ENCODE data around the gene CLDN15.
"Not testable (repeated sequence)": the region's sequence is repeated elsewhere in the genome, so short reads cannot be mapped to it uniquely, and the experiment has no call there.

The CLDN15 gene, protein sequence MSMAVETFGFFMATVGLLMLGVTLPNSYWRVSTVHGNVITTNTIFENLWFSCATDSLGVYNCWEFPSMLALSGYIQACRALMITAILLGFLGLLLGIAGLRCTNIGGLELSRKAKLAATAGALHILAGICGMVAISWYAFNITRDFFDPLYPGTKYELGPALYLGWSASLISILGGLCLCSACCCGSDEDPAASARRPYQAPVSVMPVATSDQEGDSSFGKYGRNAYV

DNA sequence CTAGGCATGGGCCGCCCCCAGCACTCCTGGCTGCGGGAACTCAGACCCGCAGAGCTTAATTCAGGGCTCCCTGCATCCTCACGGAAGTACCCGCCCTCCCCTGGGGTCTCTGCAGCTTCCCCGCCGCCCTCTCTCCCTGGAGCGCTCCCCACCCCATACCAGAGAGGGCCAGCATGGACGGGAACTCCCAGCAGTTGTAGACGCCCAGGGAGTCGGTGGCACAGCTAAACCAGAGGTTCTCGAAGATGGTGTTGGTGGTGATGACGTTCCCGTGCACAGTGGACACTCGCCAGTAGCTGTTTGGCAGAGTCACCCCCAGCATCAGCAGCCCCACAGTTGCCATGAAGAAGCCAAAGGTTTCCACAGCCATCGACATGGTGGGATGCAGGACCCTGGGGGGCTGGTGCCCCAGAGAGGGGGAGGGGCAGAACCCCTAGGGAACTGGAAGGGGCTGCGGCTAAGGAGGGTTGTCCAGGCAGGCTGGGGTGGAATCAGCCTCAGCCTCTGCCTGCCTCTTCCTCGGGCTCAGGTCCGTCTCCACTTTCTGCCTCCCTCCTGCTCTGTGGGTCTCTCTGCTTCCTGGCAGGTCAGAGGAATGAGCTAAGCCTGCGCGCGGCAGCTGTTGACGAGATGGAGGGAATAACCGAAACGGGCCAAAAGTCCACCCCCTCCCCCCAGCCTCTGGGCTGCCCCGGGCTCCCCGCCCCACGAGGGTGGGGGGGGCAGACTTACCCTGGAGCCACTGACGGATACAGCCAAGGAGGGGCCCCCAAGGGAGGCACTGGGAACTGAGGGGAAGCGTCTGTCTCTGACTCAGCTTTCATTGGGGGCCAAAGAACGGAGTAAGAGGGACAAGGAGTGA, at the start of gene CLDN15:
Gene CLDN15 (minus strand): TSS at position 597 of the 862 bp plus-strand sequence. CDS start 221 bp downstream, at position 376.
- DNase-seq (ENCODE audit: low read depth in 4 of 4, low spot score in 1 of 4) = no peak

DNA sequence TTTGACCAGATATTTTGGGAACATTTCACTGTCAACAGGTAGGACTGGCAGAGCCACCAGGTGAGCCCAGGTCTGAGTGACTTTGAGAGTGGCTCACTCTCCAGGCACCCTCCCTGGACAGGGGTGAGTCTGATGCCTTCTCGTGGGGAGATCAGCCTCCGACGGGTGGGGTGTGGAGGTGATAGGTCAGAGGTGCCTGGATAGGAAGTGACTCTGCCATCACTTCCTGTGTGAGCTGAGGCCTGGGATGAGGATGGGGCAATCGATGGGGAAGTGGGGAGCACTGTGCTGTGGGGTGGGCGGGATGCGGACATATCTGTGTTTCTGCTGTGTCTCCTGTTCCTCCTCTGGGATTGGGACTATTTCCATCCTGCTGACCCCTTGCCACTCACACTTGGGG, 49.4 kb upstream of the CLDN15 start:
- DNase-seq (ENCODE audit: low read depth in 4 of 4, low spot score in 1 of 4) = no peak

DNA sequence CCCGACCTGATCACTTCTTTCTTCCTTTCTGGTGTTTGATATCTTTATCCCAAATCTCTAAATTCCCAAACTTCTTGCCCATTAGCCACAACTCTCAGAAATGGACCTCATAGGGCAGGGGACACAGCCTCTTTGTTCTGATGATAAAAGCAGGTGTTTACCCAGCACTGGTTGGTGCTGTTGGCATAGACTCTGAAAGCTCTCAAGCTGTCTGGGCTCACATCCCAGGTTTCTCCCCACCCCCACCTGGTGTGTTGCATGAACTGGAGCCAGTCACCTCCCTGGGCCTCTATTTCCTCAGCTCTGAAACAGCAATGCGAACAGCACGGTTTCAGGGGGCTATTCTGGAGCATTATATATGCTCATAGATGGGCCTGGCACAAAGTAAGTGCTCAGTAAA, 48.3 kb upstream of the CLDN15 start:
- not testable (repeated sequence) for DNase-seq (ENCODE audit: low read depth in 4 of 4, low spot score in 1 of 4)

DNA sequence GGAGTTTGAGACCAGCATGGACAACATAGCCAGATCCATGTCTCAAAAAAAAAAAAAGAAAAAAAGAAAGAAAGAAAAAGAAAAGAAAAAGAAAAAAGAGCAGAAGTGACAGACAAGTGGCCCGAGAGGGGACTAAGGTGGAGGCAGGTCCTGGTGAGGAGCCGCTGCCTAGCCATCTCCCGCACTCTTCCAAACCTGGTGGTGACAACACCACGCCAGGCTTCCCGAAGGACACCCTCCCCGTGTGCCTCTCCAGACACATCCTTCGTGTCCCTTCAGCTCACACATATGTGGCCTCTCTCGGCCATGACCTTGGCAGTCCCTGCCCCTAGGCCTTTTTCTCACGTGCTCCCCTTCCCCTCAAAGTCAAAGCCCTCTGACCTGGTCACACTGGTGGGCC, 47.6 kb upstream of the CLDN15 start:
- no peak for DNase-seq (ENCODE audit: low read depth in 4 of 4, low spot score in 1 of 4)

DNA sequence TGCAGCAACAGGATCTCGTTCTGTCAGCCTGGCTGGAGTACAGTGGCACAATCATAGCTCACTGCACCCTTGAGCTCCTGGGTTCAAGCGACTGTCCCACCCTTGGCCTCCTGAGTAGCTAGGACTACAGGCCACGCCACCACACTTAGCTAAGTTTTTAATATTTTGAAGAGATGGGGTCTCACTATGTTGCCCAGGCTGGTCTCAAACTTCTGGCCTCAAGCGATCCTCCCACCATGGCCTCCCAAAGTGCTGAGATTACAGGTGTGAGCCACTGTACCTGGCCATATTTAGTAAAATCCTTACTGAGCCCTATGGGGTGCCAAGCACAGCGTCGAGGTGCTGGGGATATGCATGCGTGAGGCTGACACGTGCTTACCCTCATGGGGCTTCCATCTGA, 43.3 kb upstream of the CLDN15 start:
- not testable (repeated sequence) for DNase-seq (ENCODE audit: low read depth in 4 of 4, low spot score in 1 of 4)

DNA sequence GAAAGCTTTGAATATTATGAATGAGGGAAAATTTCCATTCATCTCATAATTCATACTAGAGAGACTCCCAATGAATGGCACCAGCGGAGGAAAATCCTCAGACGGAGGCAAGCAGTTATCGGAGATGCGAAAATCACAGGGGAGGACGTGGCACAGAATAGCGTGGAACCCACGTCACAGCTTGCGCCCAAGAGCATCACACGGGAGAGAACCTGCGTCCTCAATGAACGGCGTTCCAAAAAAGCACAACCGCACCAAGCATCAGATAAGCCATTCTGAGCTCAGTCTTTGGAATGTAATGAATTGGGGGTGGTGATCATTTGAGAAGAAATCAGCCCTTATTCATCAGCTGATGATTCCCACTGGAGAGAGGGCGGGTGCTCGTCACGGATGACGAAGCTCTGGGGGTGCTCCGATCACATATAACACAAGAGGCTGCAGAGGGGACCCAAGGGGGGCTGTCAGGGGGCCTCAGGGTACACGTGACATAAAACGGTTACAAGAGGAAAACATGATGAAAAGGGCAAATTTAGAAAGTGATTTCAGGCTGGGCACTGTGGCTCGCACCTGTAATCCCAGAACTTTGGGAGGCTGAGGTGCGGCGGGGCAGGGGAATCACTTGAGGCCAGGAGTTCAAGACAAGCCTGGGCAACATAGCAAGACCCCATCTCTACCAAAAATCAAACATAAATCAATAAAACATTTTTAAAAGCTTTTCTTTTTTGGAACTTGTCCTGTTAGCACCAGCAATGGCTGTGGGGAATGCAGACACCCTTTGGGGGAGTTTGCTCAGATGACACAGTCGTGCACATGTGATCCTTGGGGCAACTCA, 41.1 kb upstream of the CLDN15 start:
- no peak for DNase-seq (ENCODE audit: low read depth in 4 of 4, low spot score in 1 of 4)

DNA sequence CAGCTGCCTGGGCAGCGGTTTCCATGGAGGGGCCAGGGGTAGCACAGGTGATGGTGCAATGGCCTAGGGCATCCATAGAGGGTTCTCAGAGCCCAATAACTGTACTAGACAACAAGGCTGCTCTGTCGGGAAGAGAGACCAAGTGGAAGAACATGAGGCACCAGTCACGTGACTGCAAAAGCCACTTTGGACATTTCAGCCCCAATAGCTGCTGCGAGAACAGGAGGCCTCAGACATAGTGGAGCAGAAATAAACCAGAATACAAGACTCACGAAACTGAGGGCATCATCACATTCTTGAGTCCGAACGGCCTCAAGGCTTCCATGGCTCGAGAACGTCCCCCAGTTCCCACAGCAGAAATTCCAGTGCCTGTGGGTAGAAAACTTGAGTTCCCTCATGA, 39.6 kb upstream of the CLDN15 start:
- DNase-seq (ENCODE audit: low read depth in 4 of 4, low spot score in 1 of 4) = no peak

DNA sequence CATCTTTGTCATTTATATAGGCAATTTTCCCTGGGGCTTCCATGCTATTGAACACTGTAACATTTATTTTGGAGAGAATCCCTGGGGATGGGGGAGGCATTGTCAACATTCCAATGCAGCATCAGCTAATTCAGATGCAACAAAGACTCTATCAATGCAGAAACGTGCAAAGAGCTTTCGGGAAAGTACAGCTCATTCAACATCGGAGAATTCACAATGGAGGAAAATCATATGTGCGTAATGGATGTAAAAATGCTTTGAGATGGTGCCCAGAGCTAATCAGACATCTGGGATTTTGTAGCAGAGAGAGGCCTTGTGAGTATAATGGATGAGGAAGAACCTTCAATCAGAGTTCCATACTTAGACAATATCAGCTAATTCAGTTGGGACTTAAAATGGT, 35.6 kb upstream of the CLDN15 start:
- DNase-seq (ENCODE audit: low read depth in 4 of 4, low spot score in 1 of 4) = no peak

DNA sequence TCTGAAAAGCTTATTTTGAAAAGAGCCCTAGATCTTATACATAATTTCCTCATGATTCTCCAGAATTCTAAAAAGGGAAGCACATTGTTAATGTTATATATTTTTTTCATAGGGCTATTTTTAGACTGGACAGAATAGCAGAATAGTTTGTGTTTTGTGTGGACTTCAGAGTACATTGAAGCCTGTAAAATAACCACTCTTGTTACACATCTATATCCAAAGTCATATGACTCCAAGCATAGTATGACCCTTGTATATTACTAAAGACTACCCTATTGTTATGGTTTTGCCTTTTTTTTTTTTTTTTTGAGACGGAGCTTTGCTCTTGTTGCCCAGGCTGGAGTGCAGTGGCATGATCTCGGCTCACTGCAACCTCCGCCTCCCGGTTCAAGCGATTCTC, 33.4 kb upstream of the CLDN15 start:
- no peak for DNase-seq (ENCODE audit: low read depth in 4 of 4, low spot score in 1 of 4)

DNA sequence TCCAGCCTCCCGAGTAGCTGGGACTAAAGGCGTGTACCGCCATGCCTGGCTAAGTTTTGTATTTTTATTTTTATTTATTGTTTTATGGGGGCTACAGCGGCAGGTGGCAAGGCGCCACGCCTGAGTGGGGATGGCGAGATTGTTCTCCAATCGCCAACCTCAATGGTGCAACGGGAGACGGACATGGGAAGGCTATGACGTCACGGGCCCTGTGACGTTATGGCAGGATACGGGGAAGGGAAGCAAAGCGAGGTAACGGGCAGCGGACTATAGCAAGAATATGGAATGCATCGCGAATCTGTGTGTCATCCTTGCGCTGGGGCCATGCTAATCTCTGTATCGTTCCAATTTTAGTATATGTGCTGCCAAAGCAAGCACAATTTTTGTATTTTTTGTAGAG, 32.1 kb upstream of the CLDN15 start:
- DNase-seq (ENCODE audit: low read depth in 4 of 4, low spot score in 1 of 4) = no peak

DNA sequence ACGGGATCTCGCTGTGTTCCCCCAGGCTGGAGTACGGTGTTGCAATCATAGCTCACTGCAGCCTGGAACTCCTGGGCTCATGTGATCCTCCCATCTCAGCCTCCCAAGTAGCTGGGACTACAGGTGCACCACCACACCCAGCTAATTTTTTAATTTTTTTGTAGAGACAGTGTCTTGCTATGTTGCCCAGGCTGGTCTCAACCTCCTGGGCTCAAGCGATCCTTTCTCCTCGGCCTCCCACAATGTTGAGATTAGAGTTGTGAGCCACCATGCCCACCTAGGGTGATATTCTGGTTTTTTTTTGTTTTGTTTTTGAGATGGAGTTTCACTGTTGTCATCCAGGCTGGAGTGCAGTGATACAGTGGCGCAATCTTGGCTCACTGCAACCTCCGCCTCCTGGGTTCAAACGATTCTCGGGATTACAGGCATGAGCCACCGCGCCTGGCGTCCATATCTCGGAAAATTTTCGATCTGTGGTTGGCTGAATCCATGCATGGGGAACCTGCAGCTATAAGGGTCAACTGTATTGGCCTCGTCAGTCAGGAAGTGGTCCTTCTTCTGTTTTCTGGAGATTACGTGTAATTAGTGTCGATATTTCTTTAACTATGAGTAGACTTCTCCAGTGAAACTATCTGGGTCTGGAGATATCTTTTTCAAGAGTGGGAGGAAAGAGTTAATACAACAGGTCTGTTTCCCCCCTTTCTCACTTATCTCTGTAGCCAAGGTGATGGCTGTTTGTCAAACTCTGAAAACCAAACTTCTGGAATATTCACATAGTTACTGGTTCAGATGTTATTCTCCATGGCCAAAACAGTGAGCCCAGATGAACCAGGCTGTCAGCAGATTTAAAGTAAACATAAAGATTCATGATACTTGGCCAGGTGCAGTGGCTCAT, 28.3 kb upstream of the CLDN15 start:
- no peak for DNase-seq (ENCODE audit: low read depth in 4 of 4, low spot score in 1 of 4)

DNA sequence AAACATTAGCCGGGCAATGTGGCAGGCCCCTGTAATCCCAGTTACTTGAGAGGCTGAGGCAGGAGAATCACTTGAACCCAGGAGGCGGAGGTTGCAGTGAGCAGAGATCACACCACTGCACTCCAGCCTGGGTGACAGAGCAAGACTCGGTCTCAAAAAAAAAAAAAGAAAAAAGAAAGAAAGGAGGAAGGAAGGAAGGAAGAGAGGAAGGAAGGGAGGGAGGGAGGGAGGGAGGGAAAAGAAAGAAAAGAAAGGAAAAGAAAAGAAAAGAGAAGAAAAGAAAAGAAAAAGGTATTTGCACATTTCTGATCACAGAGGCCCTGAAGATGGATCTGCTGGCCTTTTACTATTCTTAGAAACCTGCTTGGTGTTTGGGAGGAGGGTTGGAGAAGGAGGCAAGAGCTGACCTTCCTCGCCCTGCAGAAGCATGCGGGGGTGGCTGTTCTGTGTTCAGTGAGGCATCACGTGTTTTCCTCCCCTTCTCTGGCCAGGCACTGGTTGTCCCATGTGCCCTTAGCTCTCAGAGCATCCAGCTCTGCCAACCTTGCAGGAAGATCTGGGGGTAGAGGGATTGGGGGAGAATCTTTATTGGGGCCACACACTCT, 26.6 kb upstream of the CLDN15 start:
- DNase-seq (ENCODE audit: low read depth in 4 of 4, low spot score in 1 of 4) = not testable (repeated sequence)

DNA sequence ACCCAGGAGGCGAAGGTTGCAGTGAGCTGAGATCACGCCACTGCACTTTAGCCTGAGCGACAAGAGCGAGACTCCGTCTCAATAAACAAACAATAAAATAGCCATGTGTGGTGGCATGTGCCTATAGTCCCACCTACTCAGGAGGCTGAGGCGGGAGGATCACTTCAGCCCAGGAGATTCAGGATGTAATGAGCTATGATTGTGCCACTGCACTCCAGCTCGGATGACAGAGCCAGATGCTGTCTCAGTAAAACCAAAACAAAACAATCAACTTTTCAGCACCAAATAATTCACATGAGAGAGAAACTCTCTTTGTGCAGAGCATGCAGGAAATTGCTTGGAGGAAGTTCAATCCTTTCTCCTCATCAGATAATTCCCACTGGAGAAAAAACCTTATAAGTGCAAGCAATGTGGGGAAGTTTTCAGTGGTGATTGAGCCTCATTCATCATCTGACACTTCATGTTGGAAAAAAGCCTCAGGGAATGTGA, 20.7 kb upstream of the CLDN15 start:
- DNase-seq (ENCODE audit: low read depth in 4 of 4, low spot score in 1 of 4) = no peak

DNA sequence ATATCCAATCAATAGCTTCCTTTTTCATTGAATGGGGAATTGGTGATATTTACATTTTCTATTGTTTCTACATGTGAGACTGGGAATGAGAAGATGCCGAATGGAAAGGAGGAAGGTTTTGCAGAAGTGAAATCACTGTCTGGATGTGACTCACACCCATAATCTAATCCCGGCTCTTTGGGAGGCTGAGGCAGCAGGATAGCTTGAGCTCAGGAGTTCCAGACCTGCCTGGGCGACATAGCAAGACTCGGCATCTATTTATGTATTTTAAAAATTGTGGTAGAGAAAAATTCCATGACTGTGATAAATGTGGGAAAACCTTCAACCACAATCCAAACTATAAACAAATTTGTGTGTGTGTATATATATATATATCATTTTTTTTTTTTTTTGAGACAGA, 18.2 kb upstream of the CLDN15 start:
- no peak for DNase-seq (ENCODE audit: low read depth in 4 of 4, low spot score in 1 of 4)

DNA sequence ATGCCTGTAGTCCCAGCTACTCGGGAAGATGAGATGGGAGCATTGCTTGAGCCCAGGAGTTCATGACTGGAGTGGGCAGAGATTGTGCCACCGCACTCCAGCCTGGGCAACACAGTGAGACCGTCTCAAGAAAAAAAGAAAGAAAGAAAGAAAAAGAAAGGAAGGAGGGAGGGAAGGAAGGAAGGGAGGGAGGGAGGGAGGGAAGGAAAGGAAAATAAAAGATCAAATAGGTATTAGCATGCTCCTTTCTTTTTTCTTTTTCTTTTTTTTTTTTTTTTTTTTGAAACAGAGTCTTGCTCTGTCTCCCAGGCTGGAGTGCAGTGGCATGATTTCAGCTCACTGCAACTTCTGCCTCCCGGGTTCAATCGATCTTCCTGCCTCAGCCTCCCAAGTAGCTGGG, 15.6 kb upstream of the CLDN15 start:
- DNase-seq (ENCODE audit: low read depth in 4 of 4, low spot score in 1 of 4) = not testable (repeated sequence)

DNA sequence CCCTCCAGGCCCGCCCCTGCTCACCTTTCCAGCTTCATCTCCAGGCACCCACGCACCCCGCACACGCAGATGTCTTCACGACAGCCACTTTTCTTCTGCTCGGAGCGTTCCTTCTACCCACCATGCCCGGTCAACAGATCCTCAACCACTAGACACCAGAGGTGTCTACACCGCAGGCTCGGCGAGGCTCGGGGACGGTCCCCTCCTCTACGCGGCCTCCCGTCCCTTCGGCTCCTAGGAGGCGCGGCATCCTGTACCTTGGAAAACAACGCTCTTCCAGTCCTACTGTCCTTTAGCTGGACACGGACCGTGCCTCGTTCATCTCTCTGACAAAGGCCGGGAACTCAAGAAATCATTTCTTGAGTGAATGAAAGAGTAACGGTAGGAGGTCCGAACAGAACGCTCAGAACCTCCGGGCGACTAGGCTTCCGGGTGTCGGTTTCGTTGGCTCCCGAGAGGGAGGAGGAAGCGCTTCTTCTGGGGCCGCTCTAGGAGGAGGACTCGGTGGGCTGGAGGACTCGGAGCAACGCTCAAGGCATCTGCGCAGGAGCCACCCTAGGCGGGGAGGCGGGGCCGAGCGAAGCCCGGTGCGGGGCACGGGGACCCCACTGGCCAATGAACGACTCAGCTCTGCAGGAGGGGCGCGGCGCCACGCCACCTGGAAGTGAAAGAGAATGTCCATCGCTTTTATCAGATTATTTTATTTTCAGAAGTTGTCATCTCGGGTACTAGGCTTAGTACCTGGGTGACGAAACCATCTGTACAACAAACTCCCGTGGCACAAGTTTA, 14.5 kb upstream of the CLDN15 start:
- DNase-seq (ENCODE audit: low read depth in 4 of 4, low spot score in 1 of 4) = peak; percentile 94 to 99 (median 98)

DNA sequence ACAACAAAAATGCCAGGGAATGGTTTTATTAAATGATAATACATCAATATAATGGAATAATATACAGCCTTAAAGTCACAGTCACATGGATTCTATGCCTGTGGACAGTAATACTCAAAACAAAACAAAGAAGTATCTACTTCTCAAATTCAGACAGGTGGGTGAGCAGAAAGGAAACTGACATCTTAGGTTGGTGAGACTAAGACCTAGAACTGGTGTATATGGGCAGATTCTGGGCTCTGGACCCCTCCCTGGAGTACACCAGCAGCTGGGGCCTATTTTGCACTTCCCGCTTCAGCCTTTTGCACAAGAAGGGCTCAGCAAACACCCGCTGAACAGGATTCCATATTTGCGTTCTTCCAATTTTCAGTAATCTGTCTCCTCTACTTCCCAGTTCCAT, 12.7 kb upstream of the CLDN15 start:
- DNase-seq (ENCODE audit: low read depth in 4 of 4, low spot score in 1 of 4) = no peak

DNA sequence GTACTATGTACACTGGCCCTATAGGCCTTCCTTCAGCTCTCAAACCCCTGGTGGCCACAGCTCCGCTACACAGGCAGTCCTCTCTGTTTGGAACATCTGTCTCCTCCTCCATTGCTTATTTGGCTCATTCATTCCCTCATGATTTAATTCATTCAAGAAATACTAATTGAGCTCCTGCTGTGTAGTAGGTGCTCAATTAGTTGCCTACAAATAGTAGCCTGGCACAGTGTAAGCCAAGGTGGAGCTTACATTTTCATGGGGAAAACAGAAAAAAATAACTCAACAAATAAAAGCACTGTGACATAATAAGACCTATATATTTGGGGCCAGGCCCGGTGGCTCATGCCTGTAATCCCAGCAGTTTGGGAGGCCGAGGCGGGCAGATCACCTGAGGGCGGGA, 10.7 kb upstream of the CLDN15 start:
- no peak for DNase-seq (ENCODE audit: low read depth in 4 of 4, low spot score in 1 of 4)

DNA sequence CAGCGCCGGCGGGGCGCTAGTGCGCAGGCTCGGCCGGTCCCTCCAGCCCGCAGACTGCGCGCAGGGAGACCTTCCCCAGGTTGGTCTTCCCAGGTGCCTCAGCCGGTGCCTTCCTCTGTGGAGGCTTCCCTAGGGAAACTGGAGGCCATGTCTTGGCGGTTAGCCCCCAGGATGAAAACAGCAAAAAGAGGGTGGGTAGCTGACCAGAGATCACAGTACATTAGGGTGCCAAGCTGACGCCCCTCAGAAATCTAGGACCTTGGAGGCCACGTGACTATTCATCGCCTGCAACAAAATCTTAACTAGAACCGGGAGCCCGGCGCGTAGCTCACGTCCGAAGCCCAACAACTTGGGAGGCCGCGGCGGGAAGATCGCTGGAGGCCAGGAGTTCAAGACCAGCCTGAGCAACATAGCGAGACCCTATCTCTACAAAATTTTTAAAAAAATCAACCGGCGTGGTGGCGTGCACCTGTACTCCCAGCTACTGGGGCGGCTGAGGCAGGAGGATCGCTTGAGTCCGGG, 7.6 kb upstream of the CLDN15 start:
- no peak for DNase-seq (ENCODE audit: low read depth in 4 of 4, low spot score in 1 of 4)

Measured in stimulated activated CD4-positive, alpha-beta T cell treated with anti-CD3 and anti-CD28 coated beads, Interleukin-1b, Interleukin-23, amount 100 ng/mL, for 24 hours (primary cell).